Spinal cord (tissue), 10 donors: ENCODE results near the gene TAS2R4. TPM values are rescaled to one million over a fixed set of nuclear protein-coding genes. Genes with fewer than 3 reads are reported as not detected.
"Not testable (repeated sequence)": the region's sequence is repeated elsewhere in the genome, so short reads cannot be mapped to it uniquely, and the experiment has no call there.

ENCODE experiments used
- DNase-seq, 6 donors: peaks; one replicate each; pipeline versions ENCODE4 v3.0.0 to v3.0.0-alpha.2; 2013 to 2015; ENCODE audit warnings: low spot score in 6 of 6, low read depth in 4 of 6
- H3K27ac ChIP-seq: one replicate; pipeline ENCODE4 v1.5.1; 2013; ENCODE audit warnings: low read depth, low read length, control low read depth
- H3K27me3 ChIP-seq: one replicate; pipeline ENCODE4 v1.6.1; 2013; ENCODE audit warnings: low read length; ENCODE audit not compliant: control insufficient read depth, insufficient read depth
- H3K36me3 ChIP-seq: one replicate; pipeline ENCODE4 v1.6.1; 2013; ENCODE audit warnings: low read length; ENCODE audit not compliant: control insufficient read depth, insufficient read depth
- H3K4me1 ChIP-seq: one replicate; pipeline ENCODE4 v1.6.1; 2013; ENCODE audit warnings: low read length; ENCODE audit not compliant: control insufficient read depth, insufficient read depth
- H3K4me3 ChIP-seq: one replicate; pipeline ENCODE4 v1.5.1; 2013; ENCODE audit warnings: low read depth, low read length, control low read depth
- H3K9me3 ChIP-seq: one replicate; pipeline ENCODE4 v1.6.1; 2013; ENCODE audit warnings: low read length; ENCODE audit not compliant: control insufficient read depth, insufficient read depth
- WGBS: methylation state at CpG from one replicate; pipeline ENCODE4 v1.1.5; 2013; ENCODE audit warnings: missing lambda C conversion rate; ENCODE audit not compliant: insufficient coverage; 5-methylcytosine and 5-hydroxymethylcytosine counted together
- polyA plus RNA-seq, 2 donors: library from polyadenylated mRNA; unstranded; fragments of 120-200 nt; gene quantifications; one replicate each; pipeline ENCODE4 v1.2.1, GENCODE V29; 2013; ENCODE audit not compliant: insufficient read length in 2 of 2
- total RNA-seq, 2 donors: library from RNA; depleted of rRNA in 1 of 2; stranded (reverse); fragments of 120-200 nt in 1 of 2; fragments of >200 nt in 1 of 2; gene quantifications; one replicate each; pipeline versions ENCODE4 v1.2.3 to v1.2.4, GENCODE V29; 2013 to 2014
- donor health status: healthy.

Gene TAS2R4
- total and polyA plus RNA-seq, 4 donors, result 1.4 to 4.5 (median 3.4) TPM

DNA sequence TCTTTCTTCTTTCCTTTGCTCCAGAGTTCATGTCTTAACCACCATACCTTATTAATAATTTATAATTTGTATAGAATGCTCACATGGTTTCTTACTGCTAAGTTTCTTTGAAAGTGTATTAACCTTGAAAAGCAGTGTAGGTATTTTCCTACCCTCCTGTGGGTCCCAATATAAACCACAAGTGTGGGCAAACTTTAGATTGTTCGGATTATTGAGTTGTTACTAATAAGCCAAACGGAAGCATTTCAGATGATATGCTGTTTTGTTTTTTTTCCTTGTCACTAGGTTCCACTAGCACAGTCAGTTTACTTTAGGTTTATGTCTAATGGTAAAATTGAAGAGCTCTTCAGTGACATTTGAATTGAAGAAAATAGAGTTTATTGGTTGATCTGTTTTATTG, 28.1 kb upstream of the TAS2R4 start:
- no peak overlapping the region for H3K27ac ChIP-seq
- H3K4me1 ChIP-seq, result no peaks in the 10 kb centered on the region
- no CpG with 5 or more reads among the region's 2 CpGs for WGBS
- H3K27me3 ChIP-seq, result no peaks in the 10 kb centered on the region
- H3K4me3 ChIP-seq, result no peak overlapping the region
- no peak for DNase-seq
- peaks cover 2% of the 10 kb centered on the region for H3K9me3 ChIP-seq
- H3K36me3 ChIP-seq, result peaks cover 17% of the 10 kb centered on the region

DNA sequence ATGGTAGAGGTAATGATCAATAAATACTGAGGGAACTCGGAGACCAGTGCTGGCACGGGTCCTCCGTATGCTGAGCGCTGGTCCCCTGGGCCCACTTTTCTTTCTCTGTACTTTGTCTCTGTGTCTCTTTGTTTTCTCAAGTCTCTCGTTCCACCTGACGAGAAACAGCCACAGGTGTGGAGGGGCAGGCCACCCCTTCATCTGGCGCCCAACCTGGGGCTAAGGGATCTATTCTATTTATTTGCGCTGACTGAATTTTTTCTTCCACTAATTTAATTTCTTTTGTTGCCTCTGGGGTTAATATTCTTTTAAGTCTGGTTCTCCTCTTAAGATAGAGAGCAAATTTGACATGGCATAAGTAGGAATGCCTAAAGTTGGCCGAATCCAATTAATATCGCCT, 24.6 kb upstream of the TAS2R4 start:
- H3K27ac ChIP-seq, H3K4me1 ChIP-seq, H3K9me3 ChIP-seq, H3K4me3 ChIP-seq, H3K27me3 ChIP-seq, DNase-seq: not testable (repeated sequence)
- 96% methylated on average over 5 of the region's 10 CpGs for WGBS
- peaks cover 11% of the 10 kb centered on the region for H3K36me3 ChIP-seq

DNA sequence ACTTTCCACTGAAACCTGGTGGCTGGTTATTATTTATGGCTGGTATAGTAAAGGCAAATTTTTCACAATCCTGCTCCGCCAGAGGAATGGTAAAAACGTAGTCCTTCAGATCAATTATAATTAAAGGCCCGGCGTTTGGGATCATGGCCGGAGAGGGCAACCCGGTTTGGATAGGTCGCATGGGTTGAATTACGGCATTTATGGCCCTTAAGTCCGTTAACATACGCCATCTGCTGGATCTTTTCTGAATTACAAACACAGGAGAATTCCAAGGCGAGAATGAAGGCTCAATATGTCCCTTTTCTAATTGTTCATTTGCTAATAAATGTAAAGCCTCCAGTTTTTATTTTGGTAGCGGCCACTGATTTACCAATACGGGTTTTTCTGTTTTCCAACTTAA, 23.8 kb upstream of the TAS2R4 start:
- H3K4me3 ChIP-seq, result no peak overlapping the region
- no peak for DNase-seq
- H3K4me1 ChIP-seq, result no peaks in the 10 kb centered on the region
- H3K36me3 ChIP-seq, result peaks cover 11% of the 10 kb centered on the region
- H3K9me3 ChIP-seq, result peaks cover 2% of the 10 kb centered on the region
- H3K27ac ChIP-seq, result no peak overlapping the region
- WGBS, result 95% methylated on average over 8 of the region's 13 CpGs
- no peaks in the 10 kb centered on the region for H3K27me3 ChIP-seq

DNA sequence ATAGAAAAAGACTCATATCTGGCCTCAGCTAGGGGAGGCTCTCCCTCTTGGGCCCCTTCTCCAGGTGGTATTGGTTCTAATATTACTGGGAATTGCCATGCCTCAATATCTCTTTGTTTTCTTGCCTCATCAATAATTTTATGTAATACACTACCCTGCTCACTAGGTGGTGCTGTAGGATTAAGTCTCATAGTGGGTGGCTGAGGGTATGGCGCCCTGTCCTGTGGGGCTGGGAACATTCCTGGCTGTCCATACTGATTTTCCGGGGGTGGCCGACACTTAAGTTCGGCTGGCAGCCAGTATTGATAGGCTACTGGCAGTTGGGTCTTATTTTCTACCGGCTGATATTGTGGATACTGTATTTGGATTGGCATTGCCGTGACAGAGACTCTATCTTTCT, 21.5 kb upstream of the TAS2R4 start:
- WGBS, result 86% methylated on average over 3 of the region's 6 CpGs
- Histone ChIP-seq H3K27ac (no peak overlapping the region), H3K36me3 (peaks cover 16% of the 10 kb centered on the region), H3K4me1 (no peaks in the 10 kb centered on the region), H3K27me3 (no peaks in the 10 kb centered on the region), H3K9me3 (peaks cover 2% of the 10 kb centered on the region), H3K4me3 (no peak overlapping the region)
- no peak for DNase-seq

DNA sequence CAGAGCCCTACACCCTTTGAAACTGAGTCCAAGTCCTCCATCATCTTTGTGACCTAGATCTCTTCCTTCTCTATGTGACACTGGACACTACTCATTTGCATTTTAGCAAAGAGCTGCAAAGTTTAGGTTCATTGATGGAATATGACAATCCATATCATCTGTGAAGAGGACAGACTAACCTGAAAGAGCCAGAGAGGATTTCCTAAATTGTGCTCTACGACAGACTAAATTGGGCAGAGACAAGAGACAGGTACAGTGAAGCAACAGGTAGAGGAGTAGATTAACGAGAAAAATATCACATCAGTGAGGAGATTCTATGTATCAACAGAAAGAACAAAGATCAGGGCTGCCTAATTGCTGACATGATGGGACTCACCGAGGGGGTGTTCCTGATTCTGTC, 12.7 kb upstream of the TAS2R4 start, which contains the start of gene TAS2R3:
Gene TAS2R3 (plus strand): TSS at position 301 of the 400 bp plus-strand sequence. CDS start 62 bp downstream, at position 363.
- H3K4me1 ChIP-seq, result no peaks in the 10 kb centered on the region
- no peaks in the 10 kb centered on the region for H3K9me3 ChIP-seq
- 94% methylated on average over 2 of the region's 3 CpGs for WGBS
- DNase-seq, result no peak
- H3K27ac ChIP-seq, result no peak within 1 kb of the TSS
- no peak within 1 kb of the TSS for H3K4me3 ChIP-seq
- no peaks in the 10 kb centered on the region for H3K27me3 ChIP-seq
- peaks cover 10% of the 10 kb centered on the region for H3K36me3 ChIP-seq

DNA sequence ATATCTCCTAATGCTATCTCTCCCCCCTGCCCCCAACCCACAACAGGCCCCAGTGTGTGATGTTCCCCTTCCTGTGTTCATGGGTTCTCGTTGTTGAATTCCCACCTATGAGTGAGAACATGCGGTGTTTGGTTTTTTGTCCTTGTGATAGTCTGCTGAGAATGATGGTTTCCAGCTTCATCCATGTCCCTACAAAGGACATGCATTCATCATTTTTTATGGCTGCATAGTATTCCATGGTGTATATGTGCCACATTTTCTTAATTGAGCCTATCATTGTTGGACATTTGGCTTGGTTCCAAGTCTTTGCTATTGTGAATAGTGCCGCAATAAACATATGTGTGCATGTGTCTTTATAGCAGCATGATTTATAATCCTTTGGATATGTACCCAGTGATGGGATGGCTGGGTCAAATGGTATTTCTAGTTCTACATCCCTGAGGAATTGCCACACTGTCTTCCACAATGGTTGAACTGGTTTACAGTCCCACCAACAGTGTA, 6.3 kb upstream of the TAS2R4 start:
- WGBS, result no CpG with 5 or more reads among the region's 3 CpGs
- H3K4me1 ChIP-seq, H3K9me3 ChIP-seq, H3K36me3 ChIP-seq, H3K27ac ChIP-seq, H3K27me3 ChIP-seq, DNase-seq, H3K4me3 ChIP-seq: not testable (repeated sequence)

DNA sequence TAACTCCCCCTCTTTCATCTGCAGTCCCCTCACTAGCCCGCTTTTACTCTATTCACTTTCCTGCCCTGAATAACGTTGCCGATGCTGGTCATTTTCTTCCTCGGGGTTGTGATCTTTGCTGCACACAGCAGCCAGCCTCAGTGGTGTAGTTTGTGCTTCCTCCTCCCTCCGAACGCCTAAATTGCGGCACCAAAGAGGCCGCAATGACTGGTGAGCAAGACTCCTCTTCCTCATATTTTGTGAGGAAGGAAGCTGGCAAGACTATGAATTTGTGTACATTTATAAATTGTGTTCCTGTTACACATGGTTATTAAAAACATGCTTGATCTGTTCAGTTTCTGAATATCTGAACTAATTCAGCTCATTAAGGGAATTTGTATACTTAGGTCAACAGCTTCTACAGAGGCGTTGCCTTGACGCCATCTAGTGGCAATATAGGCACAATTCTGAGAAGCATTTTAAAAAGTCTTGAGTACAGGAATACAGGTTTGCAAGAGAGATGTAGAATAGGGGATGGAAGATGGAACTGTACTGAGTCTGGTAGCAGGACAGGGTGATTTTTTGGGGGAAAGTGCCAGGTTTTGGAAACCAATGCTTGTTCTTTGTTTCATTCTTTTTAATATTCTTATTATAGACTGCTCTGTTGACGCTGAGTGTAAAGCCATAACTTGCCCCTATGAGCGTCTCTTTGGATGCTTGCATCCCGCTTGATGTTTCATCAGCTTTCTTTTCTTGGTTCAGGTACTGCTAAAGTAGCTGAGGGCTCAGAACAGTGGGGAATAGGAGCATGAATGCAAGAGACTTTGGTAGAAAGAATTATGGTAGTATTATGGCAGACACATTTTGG, 9.5 kb downstream of the TAS2R4 start:
- Histone ChIP-seq H3K4me3 (no peak overlapping the region), H3K36me3 (no peaks in the 10 kb centered on the region), H3K27me3 (no peaks in the 10 kb centered on the region), H3K9me3 (no peaks in the 10 kb centered on the region), H3K27ac (no peak overlapping the region), H3K4me1 (peaks cover 3% of the 10 kb centered on the region)
- WGBS, result 73% methylated on average over 5 of the region's 13 CpGs
- DNase-seq, result peak; percentile 19 to 89 (median 42)

DNA sequence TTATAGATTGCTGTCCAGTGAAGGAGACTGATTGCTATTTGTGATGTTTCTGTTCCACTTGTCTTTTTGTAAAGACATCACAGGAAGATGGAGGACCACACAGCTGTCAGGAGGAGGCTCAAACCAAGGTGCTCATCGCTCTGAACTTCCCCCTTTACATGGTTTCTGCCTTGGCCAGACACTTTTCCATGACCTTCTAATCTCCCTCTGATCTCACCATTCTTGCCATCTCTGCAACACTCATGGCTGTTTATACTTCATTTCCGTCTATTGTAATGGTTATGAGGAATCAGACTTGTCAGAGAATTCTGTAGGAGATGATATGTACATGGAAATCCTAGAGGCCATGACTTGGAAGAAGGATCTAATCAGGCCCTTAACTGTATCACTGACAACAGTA, 11.8 kb downstream of the TAS2R4 start:
- DNase-seq, result no peak
- H3K36me3 ChIP-seq, result no peaks in the 10 kb centered on the region
- no peak overlapping the region for H3K4me3 ChIP-seq
- H3K9me3 ChIP-seq, result no peaks in the 10 kb centered on the region
- H3K27me3 ChIP-seq, result no peaks in the 10 kb centered on the region
- WGBS, result 80% methylated on average over 1 of the region's 2 CpGs
- peaks cover 3% of the 10 kb centered on the region for H3K4me1 ChIP-seq
- H3K27ac ChIP-seq, result no peak overlapping the region

DNA sequence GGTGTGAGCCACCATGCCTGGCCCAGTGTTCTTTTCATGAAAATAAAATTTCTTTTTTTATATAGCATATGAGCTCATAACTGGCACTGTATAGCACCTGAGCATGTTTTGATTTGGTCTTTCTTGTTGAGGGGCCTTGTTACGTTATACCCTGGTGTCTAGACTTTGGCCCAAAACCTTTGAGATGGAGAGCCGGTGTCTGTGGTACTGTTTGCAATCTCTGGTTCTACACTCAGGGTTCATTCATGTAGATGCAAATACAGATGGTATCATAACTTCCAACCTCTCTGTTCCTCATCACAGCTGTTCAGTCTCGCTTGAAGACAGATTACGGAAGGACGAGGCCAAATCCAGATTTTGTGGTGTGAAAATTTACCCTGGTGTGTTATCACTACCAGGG, 13.4 kb downstream of the TAS2R4 start, which contains the start of gene TAS2R5:
Gene TAS2R5 (plus strand): TSS at position 301 of the 400 bp plus-strand sequence. CDS start 145 bp downstream, outside the sequence.
- WGBS, result 100% methylated on average over 1 of the region's 5 CpGs
- peaks cover 3% of the 10 kb centered on the region for H3K4me1 ChIP-seq
- H3K36me3 ChIP-seq, result no peaks in the 10 kb centered on the region
- H3K27me3 ChIP-seq, result no peaks in the 10 kb centered on the region
- DNase-seq, result no peak
- H3K9me3 ChIP-seq, result no peaks in the 10 kb centered on the region
- H3K4me3 ChIP-seq, result no peak within 1 kb of the TSS
- H3K27ac ChIP-seq, result no peak within 1 kb of the TSS

DNA sequence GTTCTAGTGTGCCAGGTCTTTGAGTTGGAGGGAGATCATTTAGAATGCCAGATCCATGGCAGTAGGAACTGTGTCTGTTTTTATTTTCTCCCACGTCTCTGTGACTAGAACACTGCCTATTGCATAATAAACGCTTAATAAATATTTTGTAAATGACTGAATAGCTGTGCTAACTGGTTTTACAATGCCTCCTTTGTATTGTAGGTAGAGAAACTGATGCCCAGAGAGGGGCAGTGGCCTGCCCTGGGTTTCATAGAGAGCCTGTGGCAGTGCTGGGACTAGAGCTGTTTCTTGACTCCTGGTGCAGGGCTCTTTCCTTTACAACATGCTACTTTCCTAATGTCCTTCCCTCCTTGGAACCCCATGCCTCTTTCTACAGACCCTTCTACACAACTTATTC, 16.1 kb downstream of the TAS2R4 start:
- H3K9me3 ChIP-seq, result no peaks in the 10 kb centered on the region
- no peaks in the 10 kb centered on the region for H3K27me3 ChIP-seq
- no peaks in the 10 kb centered on the region for H3K4me1 ChIP-seq
- H3K4me3 ChIP-seq, result no peak overlapping the region
- no CpG with 5 or more reads among the region's 2 CpGs for WGBS
- no peak overlapping the region for H3K27ac ChIP-seq
- no peak for DNase-seq
- H3K36me3 ChIP-seq, result no peaks in the 10 kb centered on the region
